Stimulated activated CD8-positive, alpha-beta memory T cell treated with anti-CD3 and anti-CD28 coated beads, Interleukin-4, amount 100 ng/mL, for 24 hours (primary cell): ENCODE data around the gene TAGLN.

Experiments used
- DNase-seq: peaks from one replicate; pipeline ENCODE4 v3.0.0-alpha.2; 2020; ENCODE audit warnings: low read depth

TAGLN gene

GRCh38 chr11:117199053-117199915 lies at the start of gene TAGLN:
Gene TAGLN, plus strand, starts transcription at chr11:117199370. Its CDS starts 3,644 bp downstream, at chr11:117203014.
- DNase-seq, result no peak

- DNase-seq, result no peak
Measured at GRCh38 chr11:117152066-117152465, 47.1 kb upstream of the TAGLN start.

- no peak for DNase-seq
Measured at GRCh38 chr11:117154468-117154867, 44.7 kb upstream of the TAGLN start.

- DNase-seq, result no peak
Measured at GRCh38 chr11:117157507-117157906, 41.7 kb upstream of the TAGLN start.

- DNase-seq, result no peak
Measured at GRCh38 chr11:117159892-117160291, 39.3 kb upstream of the TAGLN start.

- no peak for DNase-seq
Measured at GRCh38 chr11:117160826-117161225, 38.3 kb upstream of the TAGLN start.

GRCh38 chr11:117166491-117166890 lies 32.7 kb upstream of the TAGLN start:
- no peak for DNase-seq

GRCh38 chr11:117169736-117170135 lies 29.4 kb upstream of the TAGLN start:
- no peak for DNase-seq

- no peak for DNase-seq
Measured at GRCh38 chr11:117170210-117170609, 29.0 kb upstream of the TAGLN start.

- DNase-seq, result no peak
Measured at GRCh38 chr11:117171007-117171403, 28.2 kb upstream of the TAGLN start.

GRCh38 chr11:117171404-117172061 lies 27.6 kb upstream of the TAGLN start:
- DNase-seq, result no peak

GRCh38 chr11:117172724-117173421 lies 26.3 kb upstream of the TAGLN start:
- no peak for DNase-seq

- no peak for DNase-seq
Measured at GRCh38 chr11:117175104-117175503, 24.1 kb upstream of the TAGLN start.

GRCh38 chr11:117175781-117176180 lies 23.4 kb upstream of the TAGLN start:
- no peak for DNase-seq

- no peak for DNase-seq
Measured at GRCh38 chr11:117176186-117176585, 23.0 kb upstream of the TAGLN start.

GRCh38 chr11:117177534-117178209 lies 21.5 kb upstream of the TAGLN start:
- no peak for DNase-seq

GRCh38 chr11:117178210-117179034 lies 20.7 kb upstream of the TAGLN start, which contains the start of gene SIDT2:
Gene SIDT2, plus strand, starts transcription at chr11:117178743. Its CDS starts 521 bp downstream, at chr11:117179264.
- DNase-seq, result peak; percentile 86

GRCh38 chr11:117179048-117179999 lies 19.8 kb upstream of the TAGLN start:
- peak; percentile 11 for DNase-seq

GRCh38 chr11:117180020-117180419 lies 19.1 kb upstream of the TAGLN start:
- no peak for DNase-seq
